Measurements from ENCODE around the gene BCCIP.

BCCIP gene

DNA sequence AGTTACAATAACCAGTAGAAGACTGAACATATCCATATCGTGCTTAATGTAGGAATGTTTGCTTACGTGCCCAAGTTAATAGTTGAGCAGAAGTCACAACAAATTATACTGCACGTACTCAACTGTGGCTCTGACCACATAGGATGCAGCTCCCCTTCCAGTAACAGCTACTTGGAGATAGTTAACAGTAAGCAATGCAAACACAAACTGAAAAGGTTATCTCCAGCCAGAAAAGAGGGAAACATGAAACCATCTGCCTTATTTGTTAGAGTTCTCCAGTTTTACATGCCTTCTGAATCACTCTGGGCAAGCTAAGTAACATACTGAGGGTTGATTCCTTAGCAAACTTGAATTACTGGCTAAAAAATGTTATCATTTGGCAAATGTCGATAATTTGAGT lies 48.0 kb downstream of the BCCIP start:
- no peak for TF ChIP-seq CTCF (IDR thresholded peaks at IDR 0.05; ENCODE audit: insufficient read depth, low read length, missing control alignments)
- no peak for DNase-seq (ENCODE audit: low read depth, low spot score)
- no peak overlapping the region for H3K4me3 ChIP-seq (ENCODE audit: low read depth, low read length)
- POLR2A ChIA-PET = no interaction called here
- CTCF ChIA-PET = interaction anchor here (0.8 to 5.1 kb wide), 2 partner anchors 10 to 878 kb away, joined by 3 to 62 read pairs; partner anchors contain the start of gene DHX32

- CTCF ChIA-PET = interaction anchor here (8.9 kb wide), 1 partner anchor 10 kb away, joined by 62 read pairs; no protein-coding TSS in a partner anchor
- no peak for TF ChIP-seq CTCF (IDR thresholded peaks at IDR 0.05; ENCODE audit: insufficient read depth, low read length, missing control alignments)
- peak; percentile 65 for DNase-seq (ENCODE audit: low read depth, low spot score)
- H3K4me3 ChIP-seq (ENCODE audit: low read depth, low read length) = no peak overlapping the region
- POLR2A ChIA-PET = no interaction called here
These were observed 55.9 kb downstream of the BCCIP start for GRCh38 chr10:125878957-125879835.

- H3K4me3 ChIP-seq (ENCODE audit: low read depth, low read length) = no peak overlapping the region
- ChIA-PET POLR2A (no interaction called here), CTCF (interaction anchor here (8.9 kb wide), 1 partner anchor 12 kb away, joined by 62 read pairs; no protein-coding TSS in a partner anchor)
- TF ChIP-seq CTCF (IDR thresholded peaks at IDR 0.05; ENCODE audit: insufficient read depth, low read length, missing control alignments) = no peak
- no peak for DNase-seq (ENCODE audit: low read depth, low spot score)
These were observed 57.4 kb downstream of the BCCIP start for GRCh38 chr10:125880719-125881118.

DNA sequence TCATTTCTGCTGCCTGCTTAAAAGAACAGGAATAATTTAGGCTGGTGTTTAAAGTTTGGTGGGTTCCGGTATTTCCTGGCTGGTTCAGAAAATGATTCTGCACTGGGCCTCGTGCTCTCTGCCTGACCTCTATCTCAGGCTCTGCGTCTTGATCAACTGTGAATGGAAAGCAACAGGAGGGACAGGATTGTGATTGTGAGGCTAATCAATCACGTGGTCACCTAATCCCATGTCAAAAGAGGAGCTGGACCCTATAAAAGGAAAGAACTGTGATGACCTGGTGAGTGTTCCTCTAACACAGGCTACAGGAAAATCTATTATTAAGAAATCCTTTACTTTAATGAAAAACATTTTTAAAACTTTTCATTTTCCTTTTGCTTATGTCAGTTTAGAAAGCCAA lies 57.8 kb downstream of the BCCIP start, which contains the start of gene DHX32:
Gene DHX32 (minus strand): TSS at position 101 of the 400 bp plus-strand sequence. CDS start 468 bp downstream, outside the sequence.
- ChIA-PET CTCF (interaction anchor here (8.9 kb wide), 1 partner anchor 12 kb away, joined by 62 read pairs; no protein-coding TSS in a partner anchor), POLR2A (no interaction called here)
- TF ChIP-seq CTCF (IDR thresholded peaks at IDR 0.05; ENCODE audit: insufficient read depth, low read length, missing control alignments) = no peak
- no peak within 1 kb of the TSS for H3K4me3 ChIP-seq (ENCODE audit: low read depth, low read length)
- no peak for DNase-seq (ENCODE audit: low read depth, low spot score)

DNA sequence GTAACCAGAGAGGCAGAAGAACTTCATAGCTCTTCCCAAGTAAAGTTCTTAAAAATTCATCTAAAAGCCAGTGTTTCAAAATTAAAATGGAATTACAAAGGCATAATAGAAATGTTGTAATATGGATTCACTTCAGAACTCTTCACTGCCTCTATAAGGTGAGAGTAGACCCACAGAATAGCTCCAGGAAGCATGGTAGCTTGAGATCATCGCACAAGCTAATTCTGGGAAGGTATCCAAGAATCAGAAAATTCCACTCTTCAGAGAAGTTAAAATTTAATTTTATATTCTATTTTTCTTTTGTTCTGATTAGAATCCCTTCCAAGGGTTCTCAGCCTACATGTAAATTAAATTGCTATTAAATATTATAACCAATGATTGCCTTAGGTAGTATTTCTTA lies 59.2 kb downstream of the BCCIP start:
- POLR2A ChIA-PET = no interaction called here
- CTCF ChIA-PET = interaction anchor here (1.6 to 8.9 kb wide), 2 partner anchors 14 to 867 kb away, joined by 6 to 62 read pairs; no protein-coding TSS in a partner anchor
- TF ChIP-seq CTCF (IDR thresholded peaks at IDR 0.05; ENCODE audit: insufficient read depth, low read length, missing control alignments) = no peak
- H3K4me3 ChIP-seq (ENCODE audit: low read depth, low read length) = no peak overlapping the region
- DNase-seq (ENCODE audit: low read depth, low spot score) = no peak

DNA sequence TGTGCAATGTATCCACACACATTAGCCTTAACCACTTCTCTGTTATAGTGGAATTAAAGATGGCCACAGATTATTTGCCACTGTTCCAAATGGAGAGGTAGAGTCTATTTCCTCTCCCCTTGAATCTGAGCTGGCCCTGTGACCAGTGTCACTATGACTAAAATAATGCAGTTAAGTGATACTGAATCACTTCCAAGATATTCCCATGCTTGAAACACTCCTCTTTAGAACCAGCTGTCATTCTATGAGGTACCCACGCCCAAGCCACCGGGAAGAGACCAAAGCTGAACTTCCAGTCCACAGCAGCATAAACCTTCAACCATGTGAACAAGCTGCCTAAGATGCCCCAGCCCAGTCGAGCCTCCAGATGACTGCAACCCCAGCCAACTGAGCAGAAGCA lies 59.9 kb downstream of the BCCIP start:
- no peak for DNase-seq (ENCODE audit: low read depth, low spot score)
- CTCF ChIA-PET = interaction anchor here (1.6 to 8.9 kb wide), 2 partner anchors 14 to 866 kb away, joined by 6 to 62 read pairs; no protein-coding TSS in a partner anchor
- no peak overlapping the region for H3K4me3 ChIP-seq (ENCODE audit: low read depth, low read length)
- POLR2A ChIA-PET = no interaction called here
- no peak for TF ChIP-seq CTCF (IDR thresholded peaks at IDR 0.05; ENCODE audit: insufficient read depth, low read length, missing control alignments)
